Activated CD8-positive, alpha-beta memory T cell treated with anti-CD3 and anti-CD28 coated beads for 4 hours (primary cell): ENCODE measurements around the gene NCK2.

Source experiments
- DNase-seq, 2 donors: peaks; one replicate each; pipeline ENCODE4 v3.0.0-alpha.2; 2020; ENCODE audit warnings: low read depth in 2 of 2

Gene NCK2

GRCh38 chr2:105849431-105850179, 104.9 kb downstream of the NCK2 start:
- DNase-seq, result no peak

- no peak for DNase-seq
Measured at GRCh38 chr2:105852066-105852465, 107.4 kb downstream of the NCK2 start.

GRCh38 chr2:105853354-105854088, 108.8 kb downstream of the NCK2 start:
- no peak for DNase-seq

DNA sequence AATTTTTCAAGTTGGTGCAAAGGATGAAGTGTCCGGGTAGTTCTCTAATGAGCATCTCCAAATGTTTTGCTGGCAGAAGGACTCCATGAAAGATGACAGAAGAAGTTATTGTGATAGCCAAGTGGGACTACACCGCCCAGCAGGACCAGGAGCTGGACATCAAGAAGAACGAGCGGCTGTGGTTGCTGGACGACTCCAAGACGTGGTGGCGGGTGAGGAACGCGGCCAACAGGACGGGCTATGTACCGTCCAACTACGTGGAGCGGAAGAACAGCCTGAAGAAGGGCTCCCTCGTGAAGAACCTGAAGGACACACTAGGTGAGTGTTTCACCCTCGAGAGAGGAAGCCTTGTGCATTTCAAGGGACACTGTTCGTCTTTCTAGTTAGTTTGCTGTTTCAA, 110.3 kb downstream of the NCK2 start:
- no peak for DNase-seq

- no peak for DNase-seq
Measured at GRCh38 chr2:105856581-105856980, 111.9 kb downstream of the NCK2 start.

GRCh38 chr2:105857076-105857740, 112.5 kb downstream of the NCK2 start:
- DNase-seq, result no peak

DNA sequence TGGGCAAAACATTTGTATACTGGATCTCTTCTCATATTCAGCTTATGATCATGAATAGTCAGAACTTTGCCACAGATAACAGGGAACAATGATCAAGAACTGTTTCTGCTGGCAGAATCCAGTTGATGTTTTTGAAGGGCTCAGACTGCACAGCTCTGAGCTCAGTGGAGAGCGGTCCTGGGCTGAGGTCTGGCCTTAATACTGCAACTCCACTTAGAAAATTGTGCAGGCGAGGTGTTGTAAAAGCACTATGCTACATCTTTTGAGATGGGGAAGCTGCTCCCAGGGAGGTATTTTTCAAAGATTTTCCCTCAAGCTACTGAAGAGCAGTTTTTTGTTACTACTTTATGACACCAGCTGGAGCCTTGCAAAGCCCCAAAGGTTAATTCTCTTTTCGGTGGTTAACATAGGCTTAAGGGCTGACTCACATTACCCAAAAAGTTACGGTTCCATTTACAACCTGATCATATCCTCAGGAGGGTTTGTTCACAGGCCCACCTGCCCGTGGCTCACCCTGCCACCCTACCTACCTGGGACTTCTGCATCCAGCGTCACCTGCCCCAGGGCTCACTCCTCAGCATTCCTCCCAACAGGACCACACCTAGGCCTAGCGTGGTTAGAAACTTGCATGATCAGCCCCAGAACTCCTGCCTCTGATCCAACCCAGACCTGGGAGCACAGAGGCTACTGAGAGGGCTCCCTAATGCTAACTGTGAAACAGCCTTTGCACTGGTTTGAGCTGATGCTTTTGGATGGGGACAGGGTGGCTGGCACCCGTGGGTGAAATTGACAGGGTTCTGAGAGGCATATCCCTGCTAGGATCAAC, 114.4 kb downstream of the NCK2 start:
- no peak for DNase-seq

DNA sequence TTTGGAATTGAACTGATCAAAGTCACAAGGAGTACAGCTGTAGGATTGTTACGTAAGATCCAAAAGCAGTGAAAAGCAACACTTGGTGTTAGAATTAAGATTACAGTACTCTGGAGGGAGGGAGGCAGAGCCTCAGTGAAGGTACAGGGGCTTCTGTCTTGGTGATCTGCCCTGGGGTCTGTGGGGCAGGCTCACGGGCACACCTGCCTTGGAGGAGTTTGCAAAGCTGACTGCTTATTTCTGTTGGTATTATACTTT, 114.9 kb downstream of the NCK2 start:
- no peak for DNase-seq

- DNase-seq, result no peak
Measured at GRCh38 chr2:105860567-105860966, 115.9 kb downstream of the NCK2 start.

- DNase-seq, result no peak
Measured at GRCh38 chr2:105861200-105861599, 116.5 kb downstream of the NCK2 start.

GRCh38 chr2:105862843-105863242, 118.1 kb downstream of the NCK2 start:
- DNase-seq, result no peak

GRCh38 chr2:105864262-105864661, 119.5 kb downstream of the NCK2 start:
- DNase-seq, result no peak

- DNase-seq, result no peak
Measured at GRCh38 chr2:105865222-105865913, 120.7 kb downstream of the NCK2 start.

DNA sequence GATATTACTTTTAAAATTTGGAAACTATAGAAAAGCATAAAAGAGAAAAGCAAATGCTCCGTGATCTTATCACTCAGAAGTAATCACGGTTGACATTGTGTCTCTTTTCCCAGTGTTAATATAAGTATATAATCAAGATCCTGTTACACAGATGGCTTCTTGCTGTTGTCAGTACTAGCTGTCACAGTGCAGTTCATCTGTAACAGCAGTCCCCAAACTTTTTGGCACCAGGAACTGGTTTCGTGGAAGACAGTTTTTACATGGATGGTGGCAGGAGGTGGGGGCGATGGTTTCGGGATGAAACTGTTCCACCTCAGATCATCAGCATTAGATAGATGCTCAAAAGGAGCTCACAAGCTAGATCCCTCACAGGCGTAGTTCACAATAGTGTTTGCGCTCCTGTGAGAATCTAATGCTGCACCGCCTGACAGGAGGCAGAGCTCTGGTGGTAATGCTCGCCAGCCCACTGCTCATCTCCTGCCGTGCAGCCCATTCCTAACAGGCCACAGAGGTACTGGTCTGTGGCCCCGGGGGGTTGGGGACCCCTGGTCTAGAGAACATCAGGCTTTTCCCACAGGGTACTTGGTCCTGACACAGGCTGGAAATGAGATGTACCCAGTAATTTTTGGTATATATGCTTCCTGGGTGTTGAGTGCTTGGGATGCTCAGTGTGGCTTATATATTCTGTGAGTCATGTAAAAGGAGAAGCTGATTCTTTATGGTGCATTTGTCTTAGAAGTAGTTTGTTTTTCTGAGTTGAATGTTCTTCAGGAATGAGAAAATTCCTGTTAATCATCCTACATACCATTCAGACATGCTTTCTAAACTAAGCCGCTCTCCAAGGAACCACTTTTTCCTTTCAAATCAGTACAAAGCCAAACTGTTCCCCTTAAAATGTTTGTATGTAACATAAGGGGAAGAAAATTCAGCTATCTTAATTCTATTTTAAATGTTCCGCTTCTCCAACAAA, 121.8 kb downstream of the NCK2 start:
- no peak for DNase-seq

- DNase-seq, result no peak
Measured at GRCh38 chr2:105867587-105867986, 122.9 kb downstream of the NCK2 start.

DNA sequence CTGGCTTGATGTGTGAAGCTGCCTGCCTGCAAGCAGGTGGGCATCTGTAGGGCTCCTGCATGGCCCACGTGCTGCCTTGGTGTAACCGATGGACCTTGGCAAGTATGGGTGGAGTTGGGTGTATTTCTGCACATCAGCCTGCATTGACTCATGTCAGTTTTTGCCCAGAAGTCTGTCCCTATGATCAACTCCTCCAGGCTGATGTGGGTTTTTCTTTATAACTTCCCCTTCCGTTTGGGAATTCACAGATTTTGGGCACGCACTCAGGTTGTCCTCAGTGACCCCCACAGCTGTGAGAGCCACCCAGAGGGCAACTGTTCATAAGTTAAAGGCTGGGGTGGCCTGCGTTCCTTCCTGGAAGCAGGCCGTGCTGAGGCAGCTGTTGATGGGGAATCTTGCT, 123.3 kb downstream of the NCK2 start:
- DNase-seq, result no peak

- no peak for DNase-seq
Measured at GRCh38 chr2:105869341-105869740, 124.6 kb downstream of the NCK2 start.

DNA sequence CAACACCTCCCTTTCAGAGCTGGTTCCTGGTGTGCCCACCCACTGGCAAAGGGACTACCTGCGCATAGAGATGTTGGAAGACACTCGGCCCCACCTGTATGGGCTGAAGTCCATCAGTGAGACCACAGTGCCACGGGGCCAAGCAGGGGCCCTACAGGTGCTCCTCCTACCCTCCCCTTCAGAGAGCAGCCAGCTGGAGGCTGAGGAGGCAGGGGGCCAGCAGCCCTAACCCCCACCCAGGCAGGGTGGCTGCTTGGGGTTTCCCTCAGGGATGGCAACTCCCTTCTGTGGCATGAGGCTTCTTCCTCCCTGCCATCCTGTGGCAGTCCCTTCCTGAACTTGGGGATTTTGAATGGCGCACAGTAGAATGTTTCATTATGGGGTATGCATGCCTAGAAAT, 125.3 kb downstream of the NCK2 start:
- DNase-seq, result no peak

- DNase-seq, result no peak
Measured at GRCh38 chr2:105870858-105871257, 126.1 kb downstream of the NCK2 start.

GRCh38 chr2:105872142-105872728, 127.5 kb downstream of the NCK2 start:
- no peak for DNase-seq
